Globus pallidus (tissue), 1 donor: ENCODE data around the gene NOL11.
"Not testable (repeated sequence)": the region's sequence is repeated elsewhere in the genome, so short reads cannot be mapped to it uniquely, and the experiment has no call there.

ENCODE experiments used
- DNase-seq: peaks from one replicate; pipeline ENCODE4 v3.0.0-alpha.2; 2015; ENCODE audit warnings: low spot score

Gene NOL11

DNA sequence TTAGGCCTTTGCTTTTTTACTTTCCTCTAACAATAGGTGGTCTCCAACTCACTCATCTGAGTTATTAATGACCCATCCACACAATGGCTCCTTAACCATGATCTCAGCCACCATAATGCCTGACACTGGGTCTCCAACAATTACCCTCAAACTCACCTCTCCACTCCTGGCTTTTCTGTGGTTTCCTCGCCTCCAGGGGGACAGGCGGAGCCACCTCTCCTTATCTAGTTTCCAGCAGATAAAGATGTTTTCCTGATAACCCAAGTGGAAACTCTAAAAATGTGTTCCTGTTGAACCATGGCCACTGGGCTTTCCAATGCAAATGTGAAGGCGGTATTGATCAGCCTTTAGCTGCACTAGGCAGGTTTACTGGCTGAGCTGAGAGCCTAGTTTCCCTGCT is 9.4 kb upstream of the NOL11 start:
- no peak for DNase-seq

DNA sequence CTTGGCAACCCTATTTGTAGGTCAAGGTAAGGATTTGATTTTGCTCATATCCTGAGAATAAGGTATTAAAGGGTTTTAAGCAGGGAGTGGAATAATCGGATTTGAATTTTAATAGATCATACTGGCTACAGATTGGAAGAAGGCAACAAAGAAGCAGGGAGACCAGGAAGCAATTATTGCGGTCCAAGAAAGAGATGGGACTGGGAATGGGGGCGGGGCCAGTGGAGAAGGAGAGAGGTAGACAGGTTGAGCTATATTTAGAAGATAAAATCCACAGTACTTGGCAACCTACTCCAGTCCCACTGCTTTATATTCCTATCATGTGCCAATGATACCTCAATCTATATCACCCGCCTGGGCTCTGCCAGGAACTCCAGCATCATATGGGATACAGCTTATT is 5.8 kb upstream of the NOL11 start:
- no peak for DNase-seq

DNA sequence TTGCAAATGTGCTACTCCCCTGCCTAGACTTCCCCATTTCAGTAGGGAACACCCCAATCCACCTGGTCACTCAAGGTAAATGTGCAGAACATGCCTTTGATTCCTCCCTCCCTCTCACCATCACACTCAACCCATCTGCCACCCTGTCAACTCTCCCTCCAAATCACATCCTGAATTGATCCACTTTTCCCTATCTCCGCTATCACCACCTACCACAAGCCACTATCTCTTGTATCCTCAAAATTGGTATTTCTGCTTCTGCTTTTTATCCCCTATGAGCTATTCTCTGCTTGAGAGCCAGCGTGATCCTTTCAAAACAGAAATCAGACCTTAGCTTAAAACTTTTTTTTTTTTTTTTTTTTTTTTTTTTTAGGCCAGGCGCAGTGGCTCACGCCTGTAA is 5.4 kb upstream of the NOL11 start:
- DNase-seq, result no peak

DNA sequence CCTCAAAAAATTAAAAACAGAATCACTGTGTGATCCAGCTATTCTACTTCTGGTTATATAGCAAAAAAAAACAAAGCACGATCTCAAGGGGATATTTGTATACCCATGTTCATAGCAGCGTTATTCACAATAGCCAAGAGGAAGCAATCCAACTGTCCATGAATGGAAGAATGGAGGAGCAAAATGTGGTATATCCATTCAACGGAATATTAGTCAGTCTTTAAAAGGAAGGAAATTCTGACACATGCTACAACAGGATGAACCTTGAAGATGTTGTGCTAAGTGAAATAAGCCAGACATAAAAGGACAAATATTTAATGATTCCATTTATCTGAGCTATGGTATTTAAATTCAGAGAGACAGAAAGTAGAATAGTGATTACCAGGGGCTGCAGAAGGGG is 4.6 kb upstream of the NOL11 start:
- DNase-seq, result no peak

DNA sequence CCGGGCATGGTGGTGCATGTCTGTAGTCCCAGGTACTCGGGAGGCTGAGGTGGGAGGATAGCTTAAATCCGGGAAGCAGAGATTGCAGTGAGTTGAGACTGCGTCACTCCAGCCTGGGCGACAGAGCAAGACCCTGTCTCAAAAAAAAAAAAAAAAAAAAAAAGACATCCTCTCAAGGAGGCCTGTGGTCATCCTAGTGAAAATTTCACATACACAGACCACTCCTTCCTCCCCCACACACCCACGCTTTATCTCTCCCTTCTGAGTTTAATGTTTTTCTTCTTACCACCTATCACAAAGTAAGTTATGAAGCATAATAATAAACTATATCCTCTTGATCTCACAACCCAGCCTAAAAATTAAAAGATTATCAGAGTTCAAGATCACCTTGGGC is 1.3 kb upstream of the NOL11 start:
- no peak for DNase-seq

- no peak for DNase-seq
These were observed 528 bp upstream of the NOL11 start for GRCh38 chr17:67717192-67717623.

DNA sequence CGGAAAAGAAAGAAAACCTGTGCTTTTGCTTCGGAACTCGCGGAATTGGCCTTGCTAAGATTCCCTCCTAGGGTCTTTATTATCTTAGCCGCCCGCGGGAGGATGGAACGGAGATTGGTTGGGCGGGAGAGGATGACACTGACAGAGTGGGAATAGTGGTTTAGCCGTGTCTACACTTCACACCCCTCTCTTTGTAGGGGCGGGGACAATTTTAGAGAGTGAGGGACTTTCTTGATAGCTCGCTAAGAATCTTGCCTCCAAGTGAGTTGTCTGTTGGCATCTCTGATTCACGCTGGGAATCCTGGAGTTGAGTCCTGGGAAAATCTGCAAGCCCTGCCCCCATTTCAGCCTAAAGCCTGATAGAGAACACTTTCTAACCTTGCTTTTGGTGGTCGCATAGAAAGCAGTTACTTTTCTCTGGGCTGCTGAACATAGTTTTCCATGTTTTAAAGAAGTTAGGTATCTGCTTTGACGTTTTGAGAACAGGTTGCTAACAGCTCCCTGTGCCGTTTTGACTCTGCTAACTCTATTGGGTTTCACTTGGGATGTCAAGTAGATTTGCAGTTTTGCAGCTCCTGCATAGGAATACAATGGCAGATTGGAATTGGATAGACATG is 697 bp downstream of the NOL11 start:
- DNase-seq, result no peak

DNA sequence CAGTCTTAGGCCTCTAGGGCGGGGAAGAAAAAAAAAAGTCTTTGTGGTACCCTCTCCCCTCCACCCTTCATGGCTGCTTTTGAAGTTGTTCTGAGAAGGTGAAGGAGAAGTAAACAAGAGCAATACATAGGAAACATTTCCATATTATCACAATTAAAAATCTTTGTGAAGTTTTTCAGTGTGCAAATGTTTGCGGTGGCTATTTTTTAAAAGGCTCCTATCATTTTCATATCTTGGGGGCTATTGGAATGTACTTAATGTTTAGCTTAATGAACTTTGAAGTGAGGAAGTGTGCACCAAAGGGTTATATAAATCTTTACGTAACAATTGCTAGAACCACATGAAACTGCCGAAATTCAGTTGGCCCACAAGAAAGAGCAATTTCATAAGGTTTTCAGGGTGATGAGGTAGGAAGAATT is 7.6 kb downstream of the NOL11 start:
- no peak for DNase-seq

- no peak for DNase-seq
These were observed 8.1 kb downstream of the NOL11 start for GRCh38 chr17:67725807-67726206.

- DNase-seq, result not testable (repeated sequence)
These were observed 9.7 kb downstream of the NOL11 start for GRCh38 chr17:67727152-67728039.

DNA sequence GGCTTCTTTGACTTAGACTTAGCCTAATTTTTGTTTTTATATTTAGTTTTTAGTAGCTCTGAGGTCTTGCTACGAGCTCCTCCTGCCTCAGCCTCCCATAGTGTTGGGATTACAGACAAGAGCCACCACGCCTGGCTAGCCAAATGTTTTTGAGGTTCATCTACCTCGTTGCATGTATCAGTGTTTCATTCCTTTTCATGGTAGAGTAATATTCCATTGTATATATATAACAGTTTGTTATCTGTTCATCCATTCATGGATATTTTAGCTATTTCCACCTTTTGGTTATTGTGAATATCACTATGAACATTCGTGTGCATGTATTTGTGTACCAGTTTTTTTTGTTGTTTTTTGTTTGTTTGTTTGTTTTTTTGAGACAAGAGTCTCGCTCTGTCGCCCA is 12.2 kb downstream of the NOL11 start:
- no peak for DNase-seq

DNA sequence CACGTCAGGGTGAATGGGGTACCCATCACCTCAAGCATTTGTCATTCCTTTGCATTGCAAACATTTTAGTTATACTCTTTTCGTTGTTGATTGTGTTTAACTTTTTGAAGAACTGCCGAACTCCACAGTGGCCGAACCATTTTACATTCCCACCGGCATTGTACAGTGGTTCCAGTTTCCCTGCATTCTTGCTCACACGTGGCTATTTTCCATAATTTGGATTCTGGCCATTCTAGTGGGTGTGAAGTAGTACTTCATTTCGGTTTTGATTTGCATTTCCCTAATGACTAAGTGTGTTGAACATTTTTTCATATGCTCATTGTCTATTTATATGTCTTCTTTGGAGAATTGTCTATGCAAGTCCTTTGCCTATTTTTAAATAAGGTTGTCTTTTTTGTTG is 13.0 kb downstream of the NOL11 start:
- no peak for DNase-seq

- DNase-seq, result no peak
These were observed 15.7 kb downstream of the NOL11 start for GRCh38 chr17:67733449-67733848.

DNA sequence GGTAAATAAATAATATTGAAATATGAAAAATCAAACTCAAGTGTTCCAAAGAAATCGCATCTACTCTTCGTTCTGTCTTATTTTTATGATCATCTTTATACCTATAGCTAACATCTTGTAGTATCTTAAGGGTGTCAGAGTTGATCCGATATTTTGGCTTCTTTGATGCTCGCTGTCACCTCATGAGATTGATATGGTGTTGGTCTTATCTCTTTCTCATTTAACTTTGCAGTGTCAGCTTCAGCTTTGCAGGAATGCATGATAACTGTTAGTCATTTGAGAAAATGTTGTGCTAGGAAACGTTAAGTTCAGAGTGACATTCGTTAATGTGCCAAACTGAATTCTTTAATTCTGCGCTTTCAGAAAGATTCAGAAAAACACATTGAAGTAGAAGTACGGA is 19.4 kb downstream of the NOL11 start:
- DNase-seq, result no peak

DNA sequence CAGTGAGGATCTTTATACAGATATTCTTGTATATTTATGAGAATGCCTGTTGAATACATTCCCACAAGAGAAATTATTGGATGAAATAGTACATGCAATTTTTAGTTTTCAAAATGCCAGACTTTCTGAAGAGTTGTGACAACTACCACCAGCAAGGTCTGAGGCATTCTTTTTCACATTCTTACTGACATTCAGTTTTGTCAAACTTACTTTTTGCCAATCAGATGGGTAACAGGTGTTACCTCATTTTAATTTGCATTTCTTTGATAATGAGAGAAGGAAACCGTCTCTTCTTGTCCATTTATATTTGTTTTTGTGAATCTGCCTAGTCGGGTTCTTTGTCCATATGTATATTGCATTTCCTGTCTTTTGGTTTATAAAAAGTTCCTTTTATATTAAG is 24.3 kb downstream of the NOL11 start:
- no peak for DNase-seq

DNA sequence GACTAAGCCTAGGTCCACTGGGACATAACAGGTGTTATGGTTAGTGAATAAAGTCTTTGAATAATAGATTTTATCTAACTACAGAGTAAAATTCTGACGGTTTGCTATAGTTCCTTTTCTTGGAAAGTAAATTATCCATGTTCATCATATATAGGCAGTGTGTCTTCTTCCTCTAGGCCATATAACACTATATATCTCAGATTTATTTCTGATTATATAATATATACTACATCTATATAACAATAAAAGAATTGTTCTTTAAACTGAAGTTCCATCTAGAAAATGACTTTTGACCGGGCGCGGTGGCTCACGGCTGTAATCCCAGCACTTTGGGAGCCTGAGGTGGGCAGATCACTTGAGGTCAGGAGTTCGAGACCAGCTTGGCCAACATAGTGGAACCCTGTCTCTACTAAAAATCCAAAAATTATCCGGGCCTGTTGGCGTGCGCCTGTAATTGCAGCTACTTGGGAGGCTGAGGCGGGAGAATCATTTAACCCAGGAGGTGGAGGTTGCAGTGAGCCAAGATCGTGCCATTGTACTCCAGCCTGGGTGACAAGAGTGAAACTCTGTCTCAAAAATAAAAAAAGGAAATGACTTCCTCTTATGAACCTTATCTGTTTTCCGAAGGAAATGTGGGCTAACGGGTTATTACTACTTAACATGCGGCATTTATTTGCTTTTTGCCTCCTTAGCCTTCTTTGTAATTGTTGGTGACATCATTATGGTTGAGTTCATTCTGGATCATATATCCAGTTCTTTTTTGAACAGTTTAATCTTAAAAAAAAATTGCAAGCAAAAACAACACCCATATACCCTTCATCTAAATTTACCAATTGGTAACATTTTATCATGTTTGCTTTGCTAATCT is 29.2 kb downstream of the NOL11 start:
- no peak for DNase-seq

DNA sequence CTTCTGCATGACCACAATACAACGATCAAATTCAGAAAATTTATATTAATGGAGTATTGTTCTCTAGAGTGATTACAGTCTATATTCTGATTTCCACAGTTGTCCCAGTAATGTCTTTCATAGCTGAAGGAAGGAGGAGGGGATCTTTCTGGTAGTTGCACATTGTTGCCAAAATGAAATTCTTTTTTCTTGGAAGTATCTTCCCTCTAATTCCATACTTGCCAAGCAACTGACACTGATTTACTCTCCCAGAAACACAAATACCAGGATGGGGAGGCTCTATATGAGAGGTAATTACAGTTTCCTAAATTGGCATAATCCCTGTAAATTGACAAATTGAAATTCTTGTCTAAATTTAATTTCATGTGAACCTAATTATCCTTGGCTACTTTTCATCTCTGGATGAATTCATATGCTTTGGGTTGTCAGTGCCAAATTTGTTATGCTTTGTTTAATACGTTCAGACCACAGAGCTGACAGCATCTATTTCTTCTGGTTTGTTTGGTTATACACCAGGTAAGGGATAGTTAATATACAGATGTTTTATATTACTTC is 30.0 kb downstream of the NOL11 start:
- no peak for DNase-seq

DNA sequence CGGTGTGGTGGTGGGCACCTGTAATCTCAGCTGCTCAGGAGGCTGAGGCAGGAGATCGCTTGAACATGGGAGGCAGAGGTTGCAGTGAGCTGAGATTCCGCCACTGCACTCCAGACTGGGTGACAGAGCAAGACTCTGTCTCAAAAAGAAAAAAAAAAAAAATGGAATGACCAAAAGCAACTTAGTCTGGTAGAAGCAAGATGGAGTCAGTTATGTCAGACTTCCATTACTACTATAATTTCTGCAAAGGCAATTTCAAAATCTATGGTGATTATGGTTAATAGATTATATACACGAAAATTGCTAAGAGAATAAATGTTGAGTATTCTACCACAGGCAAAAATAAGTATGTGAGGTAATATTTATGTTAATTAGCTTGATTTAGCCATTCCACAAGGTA is 32.3 kb downstream of the NOL11 start:
- no peak for DNase-seq

DNA sequence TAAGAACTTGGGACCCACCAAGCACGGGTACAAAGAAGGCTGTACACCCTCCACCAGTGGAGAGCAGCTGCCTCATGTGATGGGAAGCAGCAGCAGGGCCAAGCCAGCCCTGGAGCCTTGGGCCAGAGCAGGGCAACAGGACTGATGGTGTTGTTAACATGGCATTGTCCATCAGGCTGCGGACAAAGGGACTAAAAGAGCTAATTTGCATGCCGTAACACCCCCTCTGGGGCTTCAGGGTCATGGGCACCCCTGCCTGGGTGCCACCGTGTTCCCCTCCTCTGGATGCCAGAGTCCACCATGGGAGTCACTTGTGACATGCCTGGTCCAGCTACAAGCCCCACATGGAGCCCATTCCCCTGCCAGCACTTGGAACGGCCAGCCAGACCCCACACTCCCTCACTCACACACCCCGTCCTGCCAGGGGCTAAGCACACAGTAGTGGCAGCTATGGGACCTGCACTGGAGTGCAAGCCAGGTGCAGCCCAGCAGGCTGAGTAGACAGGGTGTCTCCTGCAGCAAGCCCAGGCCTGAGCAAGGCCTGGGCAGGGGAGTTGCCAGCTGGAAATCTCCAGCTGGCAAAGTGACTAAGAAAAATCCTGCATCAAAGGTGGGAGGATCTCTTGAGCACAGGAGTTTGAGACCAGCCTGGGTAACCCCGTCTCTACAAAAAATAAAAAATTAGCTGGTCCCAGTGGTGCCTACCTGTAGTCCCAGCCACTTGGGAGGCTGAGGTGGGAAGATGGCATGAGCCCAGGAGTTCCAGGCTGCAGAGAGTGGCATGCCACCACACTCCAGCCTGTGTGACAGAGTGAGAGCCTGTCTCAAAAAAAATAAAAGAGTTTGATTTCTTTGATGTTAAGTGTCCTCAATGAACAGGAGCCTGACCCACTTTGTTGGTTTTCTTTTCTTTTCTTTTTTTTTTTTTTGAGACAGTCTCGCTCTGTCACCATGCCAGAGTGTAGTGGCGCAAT is 33.7 kb downstream of the NOL11 start:
- no peak for DNase-seq

GRCh38 chr17:67752160-67752559 is 34.4 kb downstream of the NOL11 start:
- not testable (repeated sequence) for DNase-seq

GRCh38 chr17:67753026-67753425 is 35.3 kb downstream of the NOL11 start:
- no peak for DNase-seq
